Keratinocyte (primary cell): Measurements from ENCODE around the gene EYS. TPM values are rescaled to one million over a fixed set of nuclear protein-coding genes. Genes with fewer than 3 reads are reported as not detected.

Experiments used
- DNase-seq: peaks from one replicate; pipeline ENCODE4 v3.0.0-alpha.2; 2011; ENCODE audit warnings: low read depth, missing footprints, low spot score
- FAIRE-seq: peaks from 2 replicates; lab custom pipeline; 2011; peaks lifted over from hg19 to GRCh38; lab: Jason Lieb, UNC
- H2AFZ ChIP-seq: 2 replicates; pipeline ENCODE4 v1.6.0; 2012; ENCODE audit warnings: low read length, control low read depth, inconsistent platforms; ENCODE audit not compliant: control insufficient read depth
- H3K27ac ChIP-seq: 2 replicates; pipeline ENCODE4 v1.5.1; 2011; ENCODE audit warnings: low read length; ENCODE audit not compliant: control insufficient read depth, insufficient read depth
- H3K27me3 ChIP-seq: 3 replicates; pipeline ENCODE4 v1.6.0; 2011; ENCODE audit warnings: low read length; ENCODE audit not compliant: control insufficient read depth, insufficient read depth; ENCODE audit errors: extremely low read depth
- H3K36me3 ChIP-seq, 2 experiments: 2 replicates in 1 of 2; 3 replicates in 1 of 2; pipeline ENCODE4 v1.5.1; 2011; ENCODE audit warnings: low read length in 2 of 2, mild to moderate bottlenecking in 1 of 2; ENCODE audit not compliant: control insufficient read depth in 2 of 2, insufficient read depth in 2 of 2; ENCODE audit errors: extremely low read depth in 1 of 2
- H3K4me1 ChIP-seq: 3 replicates; pipeline ENCODE4 v1.5.1; 2011; ENCODE audit warnings: low read length; ENCODE audit not compliant: control insufficient read depth, insufficient read depth; ENCODE audit errors: extremely low read depth
- H3K4me2 ChIP-seq: 3 replicates; pipeline ENCODE4 v1.6.0; 2011; ENCODE audit warnings: low read depth, low read length; ENCODE audit not compliant: control insufficient read depth, insufficient read depth; ENCODE audit errors: extremely low read depth
- H3K4me3 ChIP-seq, 3 experiments: fragments of 200-600 bp in 1 of 3; sonication (generic) in 1 of 3; 2 replicates in 2 of 3; 3 replicates in 1 of 3; pipeline ENCODE4 v1.5.1; 2011 to 2016; ENCODE audit warnings: low read length in 3 of 3, mild to moderate bottlenecking in 3 of 3, control low read depth in 2 of 3, inconsistent platforms in 1 of 3, low read depth in 1 of 3, mixed read lengths in 1 of 3, mixed run types in 1 of 3, moderate library complexity in 1 of 3; ENCODE audit not compliant: control insufficient read depth in 2 of 3, insufficient read depth in 2 of 3; ENCODE audit errors: extremely low read depth in 1 of 3
- H3K79me2 ChIP-seq: 2 replicates; pipeline ENCODE4 v1.6.0; 2012; ENCODE audit warnings: low read length; ENCODE audit not compliant: control insufficient read depth, insufficient read depth
- H3K9ac ChIP-seq: 3 replicates; pipeline ENCODE4 v1.6.0; 2011; ENCODE audit warnings: low read length; ENCODE audit not compliant: control insufficient read depth, insufficient read depth; ENCODE audit errors: extremely low read depth
- H3K9me1 ChIP-seq: 3 replicates; pipeline ENCODE4 v1.6.0; 2011; ENCODE audit warnings: low read length; ENCODE audit not compliant: control insufficient read depth, insufficient read depth; ENCODE audit errors: extremely low read depth
- H3K9me3 ChIP-seq: 2 replicates; pipeline ENCODE4 v1.5.1; 2012; ENCODE audit warnings: low read depth, low read length; ENCODE audit not compliant: control insufficient read depth
- H4K20me1 ChIP-seq: 3 replicates; pipeline ENCODE4 v1.6.0; 2011; ENCODE audit warnings: low read length; ENCODE audit not compliant: control insufficient read depth, insufficient read depth; ENCODE audit errors: extremely low read depth
- EZH2 ChIP-seq: IDR thresholded peaks from one replicate; pipeline ENCODE4 v1.6.1; 2012; ENCODE audit warnings: inconsistent platforms, mild to moderate bottlenecking, low read length, moderate library complexity
- dilution Hi-C: fragments of 300-500 bp; cut with MboI; formaldehyde crosslinking; loops from one replicate; pipeline ENCODE4 v1.7.0; 2020; ENCODE audit warnings: low sequenced_read_pairs; ENCODE audit not compliant: extremely low pct_ligation_motif_present
- polyA plus RNA-seq, 5 experiments: library from polyadenylated mRNA; depleted of rRNA in 3 of 5; stranded (reverse) in 3 of 5; stranded (forward) in 1 of 5; unstranded in 1 of 5; fragments of >200 nt; gene quantifications; 1 replicate in 1 of 5; 2 replicates in 3 of 5; 3 replicates in 1 of 5; pipeline versions ENCODE4 v1.2.1 to v1.2.3, GENCODE V29; 2011 to 2012; ENCODE audit warnings: missing spikeins in 2 of 5, low read depth in 1 of 5, low replicate concordance in 1 of 5
- TF ChIP-seq, protein P1 (sequence below), 3 experiments: IDR thresholded peaks in 1 of 3; conservative IDR thresholded peaks in 1 of 3; optimal IDR thresholded peaks in 1 of 3; 2 replicates in 2 of 3; 3 replicates in 1 of 3; pipeline versions ENCODE3 to v1.5.1; 2011; ENCODE audit warnings: low read length in 3 of 3, mild to moderate bottlenecking in 3 of 3, moderate library complexity in 2 of 3, control low read depth in 1 of 3, inconsistent platforms in 1 of 3; ENCODE audit not compliant: insufficient read depth in 2 of 3; ENCODE audit errors: extremely low read depth in 1 of 3

The EYS gene
- polyA plus RNA-seq, 1 donor (not counting 4 experiments of a cell fraction or from before 2014, with no cell fraction given) = 0.34 TPM

DNA sequence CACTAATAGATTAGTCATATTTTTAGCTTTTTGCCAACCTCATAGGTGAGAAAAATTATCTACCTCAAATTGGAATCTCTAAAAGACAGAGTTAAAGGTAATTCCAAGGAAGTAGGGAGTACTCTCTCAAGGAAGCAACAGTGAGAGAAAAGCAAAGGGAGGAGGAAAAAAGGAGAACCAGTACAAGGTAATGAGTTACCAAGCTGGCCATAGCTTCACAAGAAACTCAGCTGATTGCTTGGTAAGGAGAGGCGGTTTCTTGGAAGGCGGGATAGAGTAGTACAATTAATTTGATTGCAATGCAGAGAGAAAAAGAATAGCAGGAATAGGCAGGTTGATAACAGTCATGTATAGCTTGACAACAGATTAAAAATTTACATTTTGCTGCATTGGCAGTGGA, 1933.8 kb downstream of the EYS start:
- H3K27me3 ChIP-seq = no peaks in the 10 kb centered on the region
- H3K79me2 ChIP-seq = no peaks in the 10 kb centered on the region
- no peak overlapping the region for H3K4me3 ChIP-seq
- dilution Hi-C loops = no loop called here
- H3K4me2 ChIP-seq = no peak overlapping the region
- no peaks in the 10 kb centered on the region for H3K9me1 ChIP-seq
- no peaks in the 10 kb centered on the region for H3K4me1 ChIP-seq
- FAIRE-seq = no peak
- no peaks in the 10 kb centered on the region for H4K20me1 ChIP-seq
- H2AFZ ChIP-seq = no peak overlapping the region
- H3K9ac ChIP-seq = no peak overlapping the region
- no peak overlapping the region for H3K27ac ChIP-seq
- H3K36me3 ChIP-seq = no peaks in the 10 kb centered on the region
- no peaks in the 10 kb centered on the region for H3K9me3 ChIP-seq
- DNase-seq = no peak
- no peak for TF ChIP-seq EZH2
- TF ChIP-seq, protein P1, sequence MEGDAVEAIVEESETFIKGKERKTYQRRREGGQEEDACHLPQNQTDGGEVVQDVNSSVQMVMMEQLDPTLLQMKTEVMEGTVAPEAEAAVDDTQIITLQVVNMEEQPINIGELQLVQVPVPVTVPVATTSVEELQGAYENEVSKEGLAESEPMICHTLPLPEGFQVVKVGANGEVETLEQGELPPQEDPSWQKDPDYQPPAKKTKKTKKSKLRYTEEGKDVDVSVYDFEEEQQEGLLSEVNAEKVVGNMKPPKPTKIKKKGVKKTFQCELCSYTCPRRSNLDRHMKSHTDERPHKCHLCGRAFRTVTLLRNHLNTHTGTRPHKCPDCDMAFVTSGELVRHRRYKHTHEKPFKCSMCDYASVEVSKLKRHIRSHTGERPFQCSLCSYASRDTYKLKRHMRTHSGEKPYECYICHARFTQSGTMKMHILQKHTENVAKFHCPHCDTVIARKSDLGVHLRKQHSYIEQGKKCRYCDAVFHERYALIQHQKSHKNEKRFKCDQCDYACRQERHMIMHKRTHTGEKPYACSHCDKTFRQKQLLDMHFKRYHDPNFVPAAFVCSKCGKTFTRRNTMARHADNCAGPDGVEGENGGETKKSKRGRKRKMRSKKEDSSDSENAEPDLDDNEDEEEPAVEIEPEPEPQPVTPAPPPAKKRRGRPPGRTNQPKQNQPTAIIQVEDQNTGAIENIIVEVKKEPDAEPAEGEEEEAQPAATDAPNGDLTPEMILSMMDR (optimal IDR thresholded peaks at IDR 0.05 in 1 of 3, IDR thresholded peaks at IDR 0.05 in 1 of 3, conservative IDR thresholded peaks at IDR 0.05 in 1 of 3; ENCODE audit: extremely low read depth in 1 of 3, insufficient read depth in 2 of 3, low read length in 3 of 3) = no peak

- Histone ChIP-seq H3K4me1 (no peaks in the 10 kb centered on the region), H3K79me2 (no peaks in the 10 kb centered on the region), H3K27ac (no peak overlapping the region), H2AFZ (no peak overlapping the region), H3K9me1 (no peaks in the 10 kb centered on the region), H3K4me2 (no peak overlapping the region), H3K4me3 (no peak overlapping the region), H3K9me3 (no peaks in the 10 kb centered on the region), H3K27me3 (no peaks in the 10 kb centered on the region), H3K9ac (no peak overlapping the region), H4K20me1 (no peaks in the 10 kb centered on the region), H3K36me3 (no peaks in the 10 kb centered on the region)
- no peak for DNase-seq
- TF ChIP-seq, protein P1 (optimal IDR thresholded peaks at IDR 0.05 in 1 of 3, IDR thresholded peaks at IDR 0.05 in 1 of 3, conservative IDR thresholded peaks at IDR 0.05 in 1 of 3; ENCODE audit: extremely low read depth in 1 of 3, insufficient read depth in 2 of 3, low read length in 3 of 3) = no peak
- TF ChIP-seq EZH2 = no peak
- FAIRE-seq = no peak
- dilution Hi-C loops = no loop called here
These were observed 1941.2 kb downstream of the EYS start for GRCh38 chr6:63765828-63766227.
